ENCODE results near the gene GPR45. TPM values are rescaled to one million over a fixed set of nuclear protein-coding genes. Genes with fewer than 3 reads are reported as not detected.
"Not testable (repeated sequence)": the region's sequence is repeated elsewhere in the genome, so short reads cannot be mapped to it uniquely, and the experiment has no call there.

GPR45 gene
- total RNA-seq, 2 experiments from 2014 or later: not detected

GRCh38 chr2:105249891-105250290, 8.3 kb downstream of the GPR45 start:
- Histone ChIP-seq H3K4me2 (ENCODE audit: low read length) (no peak overlapping the region), H3K9me3 (ENCODE audit: low read length) (no peaks in the 10 kb centered on the region), H3K4me1 (ENCODE audit: insufficient read depth, low read length, poor library complexity, severe bottlenecking) (no peaks in the 10 kb centered on the region), H2AFZ (ENCODE audit: low read length) (no peak overlapping the region), H3K79me2 (ENCODE audit: insufficient read depth, low read depth, low read length) (no peaks in the 10 kb centered on the region), H3K27ac (ENCODE audit: low read depth, low read length, poor library complexity, severe bottlenecking) (no peak overlapping the region), H4K20me1 (ENCODE audit: insufficient read depth, low read length) (no peaks in the 10 kb centered on the region), H3K4me3 (ENCODE audit: low read depth, low read length, poor library complexity, severe bottlenecking) (no peak overlapping the region), H3K36me3 (ENCODE audit: insufficient read depth, low read length) (no peaks in the 10 kb centered on the region), H3K9me2 (ENCODE audit: insufficient read depth, low read length) (no peaks in the 10 kb centered on the region)
- POLR2A ChIA-PET: no interaction called here
- intact Hi-C loops (cut with micrococcal nuclease; ENCODE audit: unreplicated experiment): no loop called here
- DNase-seq (ENCODE audit: low spot score): no peak
- no TSS peak for BruUV-seq (replicated peaks)
- CTCF ChIA-PET (ENCODE audit: unreplicated experiment): no interaction called here
- TF ChIP-seq EZH2phosphoT487 (IDR thresholded peaks at IDR 0.05; ENCODE audit: borderline replicate concordance, low read depth, low read length): no peak
- TF ChIP-seq CTCF (conservative IDR thresholded peaks at IDR 0.05; ENCODE audit: low read length): no peak

- BruUV-seq (replicated peaks); H3K27ac ChIP-seq (ENCODE audit: low read depth, low read length, poor library complexity, severe bottlenecking); H4K20me1 ChIP-seq (ENCODE audit: insufficient read depth, low read length); H3K4me2 ChIP-seq (ENCODE audit: low read length); DNase-seq (ENCODE audit: low spot score); H3K4me1 ChIP-seq (ENCODE audit: insufficient read depth, low read length, poor library complexity, severe bottlenecking); CTCF ChIA-PET (ENCODE audit: unreplicated experiment); H2AFZ ChIP-seq (ENCODE audit: low read length); H3K9me2 ChIP-seq (ENCODE audit: insufficient read depth, low read length); H3K9me3 ChIP-seq (ENCODE audit: low read length); POLR2A ChIA-PET; H3K79me2 ChIP-seq (ENCODE audit: insufficient read depth, low read depth, low read length); H3K36me3 ChIP-seq (ENCODE audit: insufficient read depth, low read length); H3K4me3 ChIP-seq (ENCODE audit: low read depth, low read length, poor library complexity, severe bottlenecking); intact Hi-C loops (cut with micrococcal nuclease; ENCODE audit: unreplicated experiment): not testable (repeated sequence)
These were observed 9.6 kb downstream of the GPR45 start for GRCh38 chr2:105251016-105251648.

GRCh38 chr2:105252271-105252670, 10.7 kb downstream of the GPR45 start:
- no peak overlapping the region for H3K4me3 ChIP-seq (ENCODE audit: low read depth, low read length, poor library complexity, severe bottlenecking)
- TF ChIP-seq CTCF (conservative IDR thresholded peaks at IDR 0.05; ENCODE audit: low read length): no peak
- no peak for TF ChIP-seq EZH2phosphoT487 (IDR thresholded peaks at IDR 0.05; ENCODE audit: borderline replicate concordance, low read depth, low read length)
- CTCF ChIA-PET (ENCODE audit: unreplicated experiment): interaction anchor here (0.5 kb wide), 1 partner anchor 14 kb away, joined by 3 read pairs; no protein-coding TSS in a partner anchor
- no peaks in the 10 kb centered on the region for H3K79me2 ChIP-seq (ENCODE audit: insufficient read depth, low read depth, low read length)
- no peak overlapping the region for H3K27ac ChIP-seq (ENCODE audit: low read depth, low read length, poor library complexity, severe bottlenecking)
- no peaks in the 10 kb centered on the region for H3K4me1 ChIP-seq (ENCODE audit: insufficient read depth, low read length, poor library complexity, severe bottlenecking)
- no TSS peak for BruUV-seq (replicated peaks)
- DNase-seq (ENCODE audit: low spot score): no peak
- intact Hi-C loops (cut with micrococcal nuclease; ENCODE audit: unreplicated experiment): no loop called here
- no peak overlapping the region for H2AFZ ChIP-seq (ENCODE audit: low read length)
- H3K36me3 ChIP-seq (ENCODE audit: insufficient read depth, low read length): no peaks in the 10 kb centered on the region
- POLR2A ChIA-PET: no interaction called here
- no peaks in the 10 kb centered on the region for H3K9me2 ChIP-seq (ENCODE audit: insufficient read depth, low read length)
- no peak overlapping the region for H3K4me2 ChIP-seq (ENCODE audit: low read length)
- H4K20me1 ChIP-seq (ENCODE audit: insufficient read depth, low read length): no peaks in the 10 kb centered on the region
- no peaks in the 10 kb centered on the region for H3K9me3 ChIP-seq (ENCODE audit: low read length)
